ENCODE measurements around the gene SH2B2.

GRCh38 chr7:102317231-102318059 is 30.8 kb downstream of the SH2B2 start:
- no peak for TF ChIP-seq GATA2 (IDR thresholded peaks at IDR 0.05; ENCODE audit: low read depth, low read length)
- no peak for TF ChIP-seq GATA3 (IDR thresholded peaks at IDR 0.05; ENCODE audit: low read depth, low read length)
